ENCODE results near the gene CPNE1. TPM values are rescaled to one million over a fixed set of nuclear protein-coding genes. Genes with fewer than 3 reads are reported as not detected.

The CPNE1 gene
- total RNA-seq, 1 experiment from 2014 or later: 155 TPM

DNA sequence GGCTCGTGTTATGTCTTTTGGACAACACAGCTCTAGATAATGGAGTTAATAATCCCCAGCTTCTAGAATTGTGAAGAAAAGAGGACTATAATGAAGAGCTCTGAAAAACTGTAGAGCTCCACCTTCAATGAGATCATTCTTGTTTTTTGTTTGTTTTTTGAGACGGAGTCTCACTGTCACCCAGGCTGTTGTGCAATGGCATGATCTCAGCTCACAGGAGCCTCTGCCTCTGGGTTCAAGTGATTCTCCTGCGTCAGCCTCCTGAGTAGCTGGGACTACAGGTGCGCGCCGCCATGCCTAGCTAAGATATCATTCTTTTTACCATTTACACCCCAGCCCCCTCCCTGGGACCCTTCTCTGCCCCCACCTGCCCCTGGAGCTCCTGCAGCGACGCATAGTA, 86.2 kb downstream of the CPNE1 start:
- Histone ChIP-seq H4K5ac (ENCODE audit: insufficient read length, low read depth, low read length) (no peak overlapping the region), H3K79me2 (ENCODE audit: insufficient read depth, low read length) (no peaks in the 10 kb centered on the region), H3K23me2 (ENCODE audit: insufficient read length, low read depth, low read length, poor library complexity, severe bottlenecking) (no peaks in the 10 kb centered on the region), H3K4me1 (ENCODE audit: insufficient read depth, low read length) (no peaks in the 10 kb centered on the region), H2BK120ac (ENCODE audit: low read depth, low read length, poor library complexity, severe bottlenecking) (no peak overlapping the region), H4K20me1 (ENCODE audit: control insufficient read depth, insufficient read depth, insufficient read length) (no peaks in the 10 kb centered on the region), H3K27me3 (ENCODE audit: insufficient read depth, low read length) (no peaks in the 10 kb centered on the region), H2BK5ac (ENCODE audit: insufficient read length, low read length) (no peak overlapping the region), H2BK15ac (ENCODE audit: low read depth, low read length) (no peak overlapping the region), H3K14ac (ENCODE audit: insufficient read depth, low read length) (no peak overlapping the region), H3K56ac (ENCODE audit: insufficient read length, low read depth, low read length) (no peak overlapping the region), H3T11ph (ENCODE audit: low read length) (no peak overlapping the region), H3K9me3 (ENCODE audit: control insufficient read depth, low read depth, low read length) (no peaks in the 10 kb centered on the region), H4K8ac (replicated peaks; ENCODE audit: insufficient read length, low read depth, low read length) (no peak overlapping the region), H2AFZ (ENCODE audit: low read length) (no peak overlapping the region), H3K4me2 (ENCODE audit: insufficient read depth, insufficient read length, low read length) (no peak overlapping the region), H3K27ac (ENCODE audit: insufficient read length, low read depth, low read length) (no peak overlapping the region), H4K91ac (ENCODE audit: insufficient read length, low read depth, low read length) (no peak overlapping the region), H3K4ac (ENCODE audit: low read depth, low read length) (no peak overlapping the region), H2AK5ac (ENCODE audit: insufficient read length, low read length) (no peak overlapping the region), H3K18ac (ENCODE audit: insufficient read length, low read depth, low read length) (no peak overlapping the region), H3K9ac (ENCODE audit: extremely low read depth, insufficient read length, low read length) (no peak overlapping the region), H2BK12ac (ENCODE audit: insufficient read length, low read depth, low read length) (no peak overlapping the region), H3K23ac (ENCODE audit: insufficient read length, low read depth, low read length) (no peak overlapping the region), H3K79me1 (ENCODE audit: insufficient read depth, low read depth, low read length, poor library complexity, severe bottlenecking) (no peaks in the 10 kb centered on the region), H2BK20ac (ENCODE audit: low read depth, low read length, poor library complexity, severe bottlenecking) (no peak overlapping the region)
- no peaks in the 10 kb centered on the region for H3K4me1 Mint-ChIP-seq
- H3K36me3 Mint-ChIP-seq (ENCODE audit: insufficient read depth in 1 of 3, low read depth in 3 of 3): peaks cover 0 to 4% (median 3%) of the 10 kb centered on the region in 3 experiments; a peak in 3 of 7 replicates
- WGBS (ENCODE audit: extremely low coverage, insufficient read length, low lambda C conversion rate): no CpG with 5 or more reads among the region's 8 CpGs
- DNase-seq: no peak
- peaks cover 5% of the 10 kb centered on the region for H3K27me3 Mint-ChIP-seq (ENCODE audit: low read depth)
- peaks cover 0 to 4% of the 10 kb centered on the region in 2 experiments; a peak in 2 of 5 replicates for H3K9me3 Mint-ChIP-seq
- no peak overlapping the region for H3K27ac Mint-ChIP-seq
- TF ChIP-seq, protein P1, sequence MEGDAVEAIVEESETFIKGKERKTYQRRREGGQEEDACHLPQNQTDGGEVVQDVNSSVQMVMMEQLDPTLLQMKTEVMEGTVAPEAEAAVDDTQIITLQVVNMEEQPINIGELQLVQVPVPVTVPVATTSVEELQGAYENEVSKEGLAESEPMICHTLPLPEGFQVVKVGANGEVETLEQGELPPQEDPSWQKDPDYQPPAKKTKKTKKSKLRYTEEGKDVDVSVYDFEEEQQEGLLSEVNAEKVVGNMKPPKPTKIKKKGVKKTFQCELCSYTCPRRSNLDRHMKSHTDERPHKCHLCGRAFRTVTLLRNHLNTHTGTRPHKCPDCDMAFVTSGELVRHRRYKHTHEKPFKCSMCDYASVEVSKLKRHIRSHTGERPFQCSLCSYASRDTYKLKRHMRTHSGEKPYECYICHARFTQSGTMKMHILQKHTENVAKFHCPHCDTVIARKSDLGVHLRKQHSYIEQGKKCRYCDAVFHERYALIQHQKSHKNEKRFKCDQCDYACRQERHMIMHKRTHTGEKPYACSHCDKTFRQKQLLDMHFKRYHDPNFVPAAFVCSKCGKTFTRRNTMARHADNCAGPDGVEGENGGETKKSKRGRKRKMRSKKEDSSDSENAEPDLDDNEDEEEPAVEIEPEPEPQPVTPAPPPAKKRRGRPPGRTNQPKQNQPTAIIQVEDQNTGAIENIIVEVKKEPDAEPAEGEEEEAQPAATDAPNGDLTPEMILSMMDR (conservative IDR thresholded peaks at IDR 0.05): no peak
- no peak overlapping the region for H3K4me3 Mint-ChIP-seq

All from H9 (cell line).